Activated CD4-positive, alpha-beta T cell treated with anti-CD3 and anti-CD28 coated beads, Interleukin-2, Interleukin-6, amounts not matched to agents 100 ng/mL and 50 ng/mL, durations not matched to agents 16 hours and 8 hours (primary cell): ENCODE measurements around the gene RFXANK.

Experiments used
- DNase-seq: peaks from one replicate; pipeline ENCODE4 v3.0.0-alpha.2; 2020

RFXANK gene

GRCh38 chr19:19234220-19234816, 42.3 kb downstream of the RFXANK start:
- DNase-seq = no peak

- no peak for DNase-seq
Measured at GRCh38 chr19:19236173-19236572, 44.1 kb downstream of the RFXANK start.

GRCh38 chr19:19238126-19238894, 46.3 kb downstream of the RFXANK start:
- no peak for DNase-seq

- DNase-seq = no peak
Measured at GRCh38 chr19:19239675-19240074, 47.6 kb downstream of the RFXANK start.

- no peak for DNase-seq
Measured at GRCh38 chr19:19240476-19240875, 48.4 kb downstream of the RFXANK start.

GRCh38 chr19:19250196-19250801, 58.2 kb downstream of the RFXANK start:
- no peak for DNase-seq
